Measurements from ENCODE around the gene DOLPP1. TPM values are rescaled to one million over a fixed set of nuclear protein-coding genes. Genes with fewer than 3 reads are reported as not detected.

Gene DOLPP1
- total RNA-seq, result 10 to 100 TPM; 15.7 to 52.4 (median 38.2) TPM

- Histone ChIP-seq H3K36me3 (peaks cover 0 to 11% (median 5%) of the 10 kb centered on the region in 4 donors), H3K27me3 (no peaks in the 10 kb centered on the region), H3K4me1 (peaks cover 7 to 68% (median 44%) of the 10 kb centered on the region in 4 donors), H3K9me3 (no peaks in the 10 kb centered on the region), H3K4me3 (peak within 1 kb of the TSS; percentile 56 to 93 (median 76)), H3K27ac (peak within 1 kb of the TSS; percentile 88 to 97 (median 91))
- 3% methylated on average over 66 of the region's 70 CpGs; no CpG with 5 or more reads in 1 of the 2 donors for WGBS, 2 donors (ENCODE audit: low coverage in 1 of 2)
- intact Hi-C loops (cut with DNase I; ENCODE audit: low total_unique reads) (no loop called here), in situ Hi-C loops (cut with MboI; ENCODE audit: low pct_ligation_motif_present in 1 of 4, low pct_unique_long_range_greater_than_20kb in 1 of 4, low sequenced_read_pairs in 3 of 4) (no loop called here)
- peak; percentile 99 for DNase-seq
- peak; percentile 84 to 94 (median 93) for TF ChIP-seq POLR2AphosphoS5 (IDR thresholded peaks at IDR 0.05)
- peak; percentile 92 for TF ChIP-seq POLR2A (IDR thresholded peaks at IDR 0.05)
- TF ChIP-seq CTCF (IDR thresholded peaks at IDR 0.05), result peak in 1 of 5 experiments; percentile 8
- TF ChIP-seq EP300 (IDR thresholded peaks at IDR 0.05; ENCODE audit: low read depth), result no peak
Observed at GRCh38 chr9:129080601-129081387, at the start of gene DOLPP1. TSS of gene DOLPP1 (plus strand) at chr9:129081111. CDS start at chr9:129081132, 21 bp downstream.

GRCh38 chr9:129031514-129031913 is 49.4 kb upstream of the DOLPP1 start:
- in situ Hi-C loops (cut with MboI; ENCODE audit: low pct_ligation_motif_present in 1 of 4, low pct_unique_long_range_greater_than_20kb in 1 of 4, low sequenced_read_pairs in 3 of 4), result no loop called here
- H3K27ac ChIP-seq, result no peak overlapping the region

GRCh38 chr9:129032541-129033159 is 48.3 kb upstream of the DOLPP1 start:
- TF ChIP-seq POLR2A (IDR thresholded peaks at IDR 0.05), result no peak
- no peak for TF ChIP-seq CTCF (IDR thresholded peaks at IDR 0.05)
- TF ChIP-seq EP300 (IDR thresholded peaks at IDR 0.05; ENCODE audit: low read depth), result no peak
- no peak for TF ChIP-seq POLR2AphosphoS5 (IDR thresholded peaks at IDR 0.05)

More at GRCh38 chr9:129031514-129031913, 49.4 kb upstream of the DOLPP1 start:
- no peak for DNase-seq
- Histone ChIP-seq H3K27me3 (no peaks in the 10 kb centered on the region), H3K9me3 (no peaks in the 10 kb centered on the region), H3K4me3 (no peak overlapping the region), H3K4me1 (peaks cover 8 to 28% (median 23%) of the 10 kb centered on the region in 4 donors), H3K36me3 (no peaks in the 10 kb centered on the region)
- 73 to 80% methylated on average over 3 to 4 of the region's 4 CpGs for WGBS, 2 donors (ENCODE audit: low coverage in 1 of 2)
- intact Hi-C loops (cut with DNase I; ENCODE audit: low total_unique reads), result no loop called here
- TF ChIP-seq EP300 (IDR thresholded peaks at IDR 0.05; ENCODE audit: low read depth), result no peak
- no peak for TF ChIP-seq CTCF (IDR thresholded peaks at IDR 0.05)
- no peak for TF ChIP-seq POLR2AphosphoS5 (IDR thresholded peaks at IDR 0.05)
- no peak for TF ChIP-seq POLR2A (IDR thresholded peaks at IDR 0.05)

GRCh38 chr9:129033216-129033615 is 47.7 kb upstream of the DOLPP1 start:
- Histone ChIP-seq H3K36me3 (no peaks in the 10 kb centered on the region), H3K4me3 (no peak overlapping the region), H3K4me1 (peaks cover 12 to 30% (median 23%) of the 10 kb centered on the region in 4 donors), H3K27me3 (no peaks in the 10 kb centered on the region), H3K9me3 (no peaks in the 10 kb centered on the region), H3K27ac (no peak overlapping the region)
- intact Hi-C loops (cut with DNase I; ENCODE audit: low total_unique reads), result no loop called here
- TF ChIP-seq CTCF (IDR thresholded peaks at IDR 0.05) (no peak), POLR2A (IDR thresholded peaks at IDR 0.05) (no peak)
- DNase-seq, result no peak
- WGBS, 2 donors (ENCODE audit: low coverage in 1 of 2), result 42 to 74% methylated on average over 3 to 8 of the region's 8 CpGs
- in situ Hi-C loops (cut with MboI; ENCODE audit: low pct_ligation_motif_present in 1 of 4, low pct_unique_long_range_greater_than_20kb in 1 of 4, low sequenced_read_pairs in 3 of 4), result no loop called here

More at GRCh38 chr9:129032541-129033159, 48.3 kb upstream of the DOLPP1 start:
- DNase-seq, result no peak
- in situ Hi-C loops (cut with MboI; ENCODE audit: low pct_ligation_motif_present in 1 of 4, low pct_unique_long_range_greater_than_20kb in 1 of 4, low sequenced_read_pairs in 3 of 4) (no loop called here), intact Hi-C loops (cut with DNase I; ENCODE audit: low total_unique reads) (no loop called here)
- Histone ChIP-seq H3K4me1 (peaks cover 6 to 24% (median 19%) of the 10 kb centered on the region in 4 donors), H3K4me3 (no peak overlapping the region), H3K27me3 (no peaks in the 10 kb centered on the region), H3K9me3 (no peaks in the 10 kb centered on the region), H3K36me3 (no peaks in the 10 kb centered on the region), H3K27ac (no peak overlapping the region)
- 78 to 84% methylated on average over 1 to 12 of the region's 12 CpGs for whole genome bisulfite sequencing, 2 donors (ENCODE audit: low coverage in 1 of 2)

All from transverse colon (tissue), 4 donors.